H9 (cell line): Measurements from ENCODE around the gene MROH2A. TPM values are rescaled to one million over a fixed set of nuclear protein-coding genes. Genes with fewer than 3 reads are reported as not detected.
A peak's percentile ranks its signal among the peaks of the same experiment; 100 is the strongest.

Source experiments
- DNase-seq: peaks from one replicate; pipeline ENCODE4 v3.0.0-alpha.2; 2017
- H2AFZ ChIP-seq: one replicate; pipeline ENCODE4 v1.6.1; 2013; ENCODE audit warnings: mild to moderate bottlenecking, low read length, control low read depth, moderate library complexity
- H2AK5ac ChIP-seq: 2 replicates; pipeline ENCODE4 v1.6.1; 2013; ENCODE audit warnings: low read length, control low read depth, mixed read lengths; ENCODE audit not compliant: insufficient read length
- H2BK120ac ChIP-seq: one replicate; pipeline ENCODE4 v1.6.1; 2013; ENCODE audit warnings: low read depth, mild to moderate bottlenecking, low read length, control low read depth, inconsistent platforms; ENCODE audit not compliant: poor library complexity, severe bottlenecking
- H2BK12ac ChIP-seq: 2 replicates; pipeline ENCODE4 v1.6.1; 2013; ENCODE audit warnings: low read length, control low read depth, mixed read lengths, low read depth; ENCODE audit not compliant: insufficient read length
- H2BK15ac ChIP-seq: 2 replicates; pipeline ENCODE4 v1.6.1; 2013; ENCODE audit warnings: low read depth, low read length, control low read depth
- H2BK20ac ChIP-seq: one replicate; pipeline ENCODE4 v1.6.1; 2013; ENCODE audit warnings: low read depth, mild to moderate bottlenecking, low read length, control low read depth, inconsistent platforms; ENCODE audit not compliant: poor library complexity, severe bottlenecking
- H2BK5ac ChIP-seq: 2 replicates; pipeline ENCODE4 v1.6.1; 2013; ENCODE audit warnings: low read length, control low read depth, mixed read lengths; ENCODE audit not compliant: insufficient read length
- H3K14ac ChIP-seq: 2 replicates; pipeline ENCODE4 v1.6.1; 2013; ENCODE audit warnings: low read length, control low read depth; ENCODE audit not compliant: insufficient read depth
- H3K18ac ChIP-seq: 2 replicates; pipeline ENCODE4 v1.6.1; 2013; ENCODE audit warnings: low read depth, mild to moderate bottlenecking, mixed read lengths, low read length, control low read depth; ENCODE audit not compliant: insufficient read length
- H3K23ac ChIP-seq: 2 replicates; pipeline ENCODE4 v1.6.1; 2013; ENCODE audit warnings: low read length, control low read depth, mixed read lengths, low read depth; ENCODE audit not compliant: insufficient read length
- H3K23me2 ChIP-seq: 2 replicates; pipeline ENCODE4 v1.6.1; 2013; ENCODE audit warnings: low read depth, mild to moderate bottlenecking, mixed read lengths, low read length, control low read depth; ENCODE audit not compliant: insufficient read length, poor library complexity, severe bottlenecking
- H3K27ac ChIP-seq: 2 replicates; pipeline ENCODE4 v1.5.1; 2013; ENCODE audit warnings: low read length, control low read depth, mixed read lengths, low read depth; ENCODE audit not compliant: insufficient read length
- H3K27me3 ChIP-seq: 2 replicates; pipeline ENCODE4 v1.6.1; 2013; ENCODE audit warnings: low read length, control low read depth, inconsistent platforms; ENCODE audit not compliant: insufficient read depth
- H3K4ac ChIP-seq: 2 replicates; pipeline ENCODE4 v1.6.1; 2013; ENCODE audit warnings: low read depth, mild to moderate bottlenecking, control low read depth, inconsistent platforms, low read length, moderate library complexity
- H3K4me1 ChIP-seq: 2 replicates; pipeline ENCODE4 v1.6.1; 2013; ENCODE audit warnings: low read length, control low read depth, inconsistent platforms; ENCODE audit not compliant: insufficient read depth
- H3K4me2 ChIP-seq: 2 replicates; pipeline ENCODE4 v1.6.1; 2013; ENCODE audit warnings: low read length, control low read depth, mixed read lengths; ENCODE audit not compliant: insufficient read length, insufficient read depth
- H3K56ac ChIP-seq: 2 replicates; pipeline ENCODE4 v1.6.1; 2013; ENCODE audit warnings: low read depth, mild to moderate bottlenecking, mixed read lengths, low read length, control low read depth; ENCODE audit not compliant: insufficient read length
- H3K79me1 ChIP-seq: 2 replicates; pipeline ENCODE4 v1.6.1; 2013; ENCODE audit warnings: low read depth, mild to moderate bottlenecking, moderate library complexity, low read length, control low read depth, inconsistent platforms; ENCODE audit not compliant: insufficient read depth, poor library complexity, severe bottlenecking
- H3K79me2 ChIP-seq: 2 replicates; pipeline ENCODE4 v1.6.1; 2013; ENCODE audit warnings: low read length, control low read depth, inconsistent platforms; ENCODE audit not compliant: insufficient read depth
- H3K9ac ChIP-seq: 2 replicates; pipeline ENCODE4 v1.6.1; 2013; ENCODE audit warnings: low read length, control low read depth, mixed read lengths; ENCODE audit not compliant: insufficient read length; ENCODE audit errors: extremely low read depth
- H3K9me3 ChIP-seq: one replicate; pipeline ENCODE4 v1.6.1; 2013; ENCODE audit warnings: low read depth, low read length, inconsistent platforms; ENCODE audit not compliant: control insufficient read depth
- H3T11ph ChIP-seq: one replicate; pipeline ENCODE4 v1.6.1; 2013; ENCODE audit warnings: mild to moderate bottlenecking, low read length, control low read depth, inconsistent platforms
- H4K20me1 ChIP-seq: one replicate; pipeline ENCODE4 v1.6.1; 2013; ENCODE audit not compliant: control insufficient read depth, insufficient read length, insufficient read depth
- H4K5ac ChIP-seq: 2 replicates; pipeline ENCODE4 v1.6.1; 2013; ENCODE audit warnings: low read depth, mild to moderate bottlenecking, mixed read lengths, low read length, control low read depth; ENCODE audit not compliant: insufficient read length
- H4K8ac ChIP-seq: replicated peaks from 2 replicates; pipeline ENCODE4 v1.6.1; 2013; ENCODE audit warnings: low read length, control low read depth, mixed read lengths, low read depth; ENCODE audit not compliant: insufficient read length
- H4K91ac ChIP-seq: 2 replicates; pipeline ENCODE4 v1.6.1; 2013; ENCODE audit warnings: low read depth, mild to moderate bottlenecking, moderate library complexity, mixed read lengths, low read length, control low read depth; ENCODE audit not compliant: insufficient read length
- H3K27ac Mint-ChIP-seq, 3 experiments: 2 replicates in 2 of 3; 3 replicates in 1 of 3; pipeline ENCODE4 v1.8.0; 2020 to 2021; ENCODE audit warnings: mixed read lengths in 3 of 3, mild to moderate bottlenecking in 1 of 3, moderate library complexity in 1 of 3
- H3K27me3 Mint-ChIP-seq: 2 replicates; pipeline ENCODE4 v1.8.0; 2021; ENCODE audit warnings: low read depth, mild to moderate bottlenecking, moderate library complexity, mixed read lengths
- H3K36me3 Mint-ChIP-seq, 3 experiments: 2 replicates in 2 of 3; 3 replicates in 1 of 3; pipeline ENCODE4 v1.8.0; 2020 to 2021; ENCODE audit warnings: low read depth in 3 of 3, mixed read lengths in 3 of 3; ENCODE audit not compliant: insufficient read depth in 1 of 3
- H3K4me1 Mint-ChIP-seq, 2 experiments: 2 replicates each; pipeline ENCODE4 v1.8.0; 2020; ENCODE audit warnings: mixed read lengths in 2 of 2
- H3K4me3 Mint-ChIP-seq, 2 experiments: 2 replicates in 1 of 2; 3 replicates in 1 of 2; pipeline ENCODE4 v1.8.0; 2020 to 2021; ENCODE audit warnings: mild to moderate bottlenecking in 2 of 2, mixed read lengths in 2 of 2, moderate library complexity in 1 of 2
- H3K9me3 Mint-ChIP-seq, 2 experiments: 2 replicates in 1 of 2; 3 replicates in 1 of 2; pipeline ENCODE4 v1.8.0; 2020; ENCODE audit warnings: mild to moderate bottlenecking in 2 of 2, mixed read lengths in 2 of 2, moderate library complexity in 1 of 2
- WGBS: extraction: QIAGEN DNeasy Blood & Tissue Kit; methylation state at CpG from one replicate; pipeline ENCODE4 v1.1.7; 2013; ENCODE audit warnings: missing lambda C conversion rate, low lambda C conversion rate, mixed read lengths; ENCODE audit not compliant: insufficient read length; ENCODE audit errors: extremely low coverage; 5-methylcytosine and 5-hydroxymethylcytosine counted together
- total RNA-seq: library from RNA; stranded (reverse); gene quantifications from 2 replicates; pipeline ENCODE4 v1.2.1, GENCODE V29; 2021
- TF ChIP-seq, protein P1 (sequence below): fragments of 200-600 bp; sonication (generic); conservative IDR thresholded peaks from 3 replicates; pipeline ENCODE4 v1.8.0; 2021; ENCODE audit warnings: antibody characterized with exemption, mild to moderate bottlenecking

Gene MROH2A
- total RNA-seq, 1 experiment from 2014 or later, result not detected

DNA sequence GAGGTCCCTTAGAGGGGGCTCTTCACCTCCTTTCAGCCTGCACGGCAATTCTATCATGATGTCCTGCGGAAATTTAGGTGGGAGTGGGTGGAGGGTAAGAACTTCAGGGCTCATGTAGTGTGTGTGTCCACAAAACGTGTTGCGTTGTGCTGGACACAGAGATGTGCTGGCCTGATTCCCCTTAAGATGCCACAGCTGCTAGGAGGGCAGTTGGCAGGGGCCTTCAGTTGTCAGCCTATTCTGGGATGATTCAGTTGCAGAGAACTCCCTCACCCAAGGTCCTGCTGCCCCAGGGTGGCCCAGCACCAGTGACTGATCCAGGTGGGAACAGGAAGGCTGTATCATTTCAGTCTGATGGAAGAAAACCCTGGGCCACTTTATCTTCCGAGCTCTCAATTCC, 77.2 kb downstream of the MROH2A start:
- H2BK5ac ChIP-seq, result no peak overlapping the region
- no peaks in the 10 kb centered on the region for H3K27me3 ChIP-seq
- H3K14ac ChIP-seq, result no peak overlapping the region
- no peak overlapping the region for H2BK12ac ChIP-seq
- H3K9me3 ChIP-seq, result no peaks in the 10 kb centered on the region
- peaks cover 25% of the 10 kb centered on the region; the same call in 1 of the 2 replicates for H3K79me2 ChIP-seq
- peaks cover 22 to 27% (median 24%) of the 10 kb centered on the region in 3 experiments; a peak in 6 of 7 replicates for H3K36me3 Mint-ChIP-seq
- WGBS, result no CpG with 5 or more reads among the region's 5 CpGs
- no peak overlapping the region for H2BK20ac ChIP-seq
- no peaks in the 10 kb centered on the region for H4K20me1 ChIP-seq
- peak overlapping the region; percentile 95 to 99 for H3K4me3 Mint-ChIP-seq
- peak overlapping the region; percentile 83 for H3K4me2 ChIP-seq
- no peak overlapping the region for H4K91ac ChIP-seq
- no peak overlapping the region for H4K5ac ChIP-seq
- H3K23me2 ChIP-seq, result peaks cover 11% of the 10 kb centered on the region
- peaks cover 3% of the 10 kb centered on the region for H3K79me1 ChIP-seq
- no peak overlapping the region for H3K4ac ChIP-seq
- no peak overlapping the region for H2AFZ ChIP-seq
- H3K56ac ChIP-seq, result no peak overlapping the region
- no peak overlapping the region for H2BK15ac ChIP-seq
- H3K9ac ChIP-seq, result no peak overlapping the region
- no peak overlapping the region for H2BK120ac ChIP-seq
- H3K27ac Mint-ChIP-seq, result no peak overlapping the region; a peak in 1 of 7 replicates
- no peak overlapping the region for H3K18ac ChIP-seq
- no peak overlapping the region for H2AK5ac ChIP-seq
- H3T11ph ChIP-seq, result no peak overlapping the region
- H3K27me3 Mint-ChIP-seq, result no peaks in the 10 kb centered on the region; the same call in 1 of the 2 replicates
- H3K23ac ChIP-seq, result no peak overlapping the region
- TF ChIP-seq, protein P1, sequence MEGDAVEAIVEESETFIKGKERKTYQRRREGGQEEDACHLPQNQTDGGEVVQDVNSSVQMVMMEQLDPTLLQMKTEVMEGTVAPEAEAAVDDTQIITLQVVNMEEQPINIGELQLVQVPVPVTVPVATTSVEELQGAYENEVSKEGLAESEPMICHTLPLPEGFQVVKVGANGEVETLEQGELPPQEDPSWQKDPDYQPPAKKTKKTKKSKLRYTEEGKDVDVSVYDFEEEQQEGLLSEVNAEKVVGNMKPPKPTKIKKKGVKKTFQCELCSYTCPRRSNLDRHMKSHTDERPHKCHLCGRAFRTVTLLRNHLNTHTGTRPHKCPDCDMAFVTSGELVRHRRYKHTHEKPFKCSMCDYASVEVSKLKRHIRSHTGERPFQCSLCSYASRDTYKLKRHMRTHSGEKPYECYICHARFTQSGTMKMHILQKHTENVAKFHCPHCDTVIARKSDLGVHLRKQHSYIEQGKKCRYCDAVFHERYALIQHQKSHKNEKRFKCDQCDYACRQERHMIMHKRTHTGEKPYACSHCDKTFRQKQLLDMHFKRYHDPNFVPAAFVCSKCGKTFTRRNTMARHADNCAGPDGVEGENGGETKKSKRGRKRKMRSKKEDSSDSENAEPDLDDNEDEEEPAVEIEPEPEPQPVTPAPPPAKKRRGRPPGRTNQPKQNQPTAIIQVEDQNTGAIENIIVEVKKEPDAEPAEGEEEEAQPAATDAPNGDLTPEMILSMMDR, result no peak
- no peak overlapping the region for H4K8ac ChIP-seq
- peaks cover 28 to 31% of the 10 kb centered on the region in 2 experiments for H3K4me1 Mint-ChIP-seq
- H3K4me1 ChIP-seq, result peaks cover 2% of the 10 kb centered on the region; the same call in 1 of the 2 replicates
- DNase-seq, result no peak
- no peak overlapping the region for H3K27ac ChIP-seq
- no peaks in the 10 kb centered on the region; a peak in 1 of 5 replicates for H3K9me3 Mint-ChIP-seq
